GDM1 (cell line): ENCODE measurements around the gene MROH2B.

Source experiments
- DNase-seq: peaks from one replicate; lab custom pipeline; 2025; lab: John Stamatoyannopoulos, UW

MROH2B gene

DNA sequence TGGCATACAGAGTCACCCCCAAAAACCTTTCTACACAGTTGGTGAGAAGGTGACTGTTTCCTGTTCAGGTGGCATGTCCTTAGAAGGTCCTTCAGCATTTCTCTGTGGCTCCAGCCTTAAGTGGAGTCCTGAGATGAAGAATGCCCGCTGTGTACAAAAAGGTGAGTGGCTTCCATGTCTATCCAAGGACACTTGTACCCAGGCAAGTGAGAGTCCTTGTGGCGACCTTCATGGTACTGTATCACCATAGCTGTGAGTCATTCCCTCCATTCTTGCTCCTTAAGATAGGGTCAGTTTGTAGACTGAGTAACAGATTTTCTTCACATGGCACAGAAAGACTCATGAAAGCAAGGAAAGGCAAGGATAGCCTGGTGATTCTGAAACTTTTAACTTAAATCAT is 98.7 kb downstream of the MROH2B start:
- no peak for DNase-seq

DNA sequence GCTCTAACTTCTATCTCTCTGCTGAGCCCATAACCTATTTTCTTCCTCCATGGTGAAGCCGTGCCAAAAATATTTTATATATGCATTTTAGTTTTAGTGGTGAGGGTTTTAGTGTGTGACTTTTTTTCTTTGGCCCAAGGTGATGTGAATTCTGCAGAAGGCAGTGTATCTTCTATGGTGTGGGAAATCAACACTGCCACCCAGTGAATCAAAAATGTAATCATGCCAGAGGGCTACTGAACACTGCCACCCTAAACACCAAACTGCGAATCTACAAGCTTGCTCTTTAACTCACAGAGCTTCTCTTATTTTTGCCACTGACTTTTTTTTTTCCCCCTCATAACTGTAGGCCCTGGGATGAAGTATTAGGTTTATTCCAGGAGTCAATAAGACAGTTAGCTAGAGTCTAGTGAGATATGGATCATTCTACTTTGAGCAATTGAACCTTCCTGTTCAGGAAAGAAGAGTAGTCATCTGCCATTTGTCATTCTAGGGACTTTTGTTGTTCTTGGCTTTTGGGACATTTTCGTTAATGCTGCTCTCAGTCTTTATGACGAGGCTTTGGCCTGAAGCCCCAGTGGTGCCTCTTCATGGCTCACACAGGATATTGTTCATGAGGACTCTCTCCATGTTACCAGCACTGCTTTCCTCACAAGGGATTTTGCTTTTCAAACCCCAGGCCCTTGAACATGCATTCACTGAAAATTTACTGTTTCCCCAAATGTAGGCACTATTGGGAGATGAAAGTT is 108.8 kb downstream of the MROH2B start:
- DNase-seq, result no peak

DNA sequence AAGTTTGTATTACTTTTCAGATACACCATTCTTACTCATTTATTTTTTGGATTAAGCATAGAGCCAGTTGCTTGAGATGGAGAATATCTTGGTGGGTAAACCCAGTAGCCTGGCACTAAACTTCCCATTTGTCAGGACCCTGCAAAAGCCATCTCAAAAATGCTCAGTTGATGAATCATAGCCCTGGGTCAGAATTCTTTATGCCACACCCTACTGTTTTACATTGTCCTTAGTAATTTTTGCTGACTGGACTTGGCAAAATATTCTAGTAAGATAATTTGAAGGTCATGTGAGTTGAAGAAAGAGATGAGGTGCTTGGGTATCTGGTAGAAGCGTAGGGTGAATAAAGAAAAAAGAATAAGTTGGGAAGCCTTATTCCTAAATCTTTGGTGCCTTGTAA is 111.1 kb downstream of the MROH2B start:
- no peak for DNase-seq

DNA sequence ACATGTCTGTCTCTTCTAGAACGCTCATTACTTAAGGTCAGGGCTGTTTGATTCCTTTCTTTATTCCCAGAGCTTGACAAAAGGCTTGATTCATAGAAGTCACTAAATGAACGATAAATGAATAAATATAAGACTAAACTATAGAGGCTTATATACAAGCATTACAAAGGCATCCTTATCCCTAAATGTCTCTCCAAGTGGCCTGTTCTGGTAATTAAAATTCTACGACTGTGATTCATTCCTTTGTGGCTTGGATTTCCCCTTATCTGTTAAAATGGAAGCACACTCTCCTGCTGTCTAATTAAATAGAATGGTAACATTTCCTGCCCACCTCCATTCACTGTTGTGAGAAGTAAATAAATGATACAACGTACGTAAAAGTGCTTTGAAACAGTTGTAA is 112.3 kb downstream of the MROH2B start:
- no peak for DNase-seq

DNA sequence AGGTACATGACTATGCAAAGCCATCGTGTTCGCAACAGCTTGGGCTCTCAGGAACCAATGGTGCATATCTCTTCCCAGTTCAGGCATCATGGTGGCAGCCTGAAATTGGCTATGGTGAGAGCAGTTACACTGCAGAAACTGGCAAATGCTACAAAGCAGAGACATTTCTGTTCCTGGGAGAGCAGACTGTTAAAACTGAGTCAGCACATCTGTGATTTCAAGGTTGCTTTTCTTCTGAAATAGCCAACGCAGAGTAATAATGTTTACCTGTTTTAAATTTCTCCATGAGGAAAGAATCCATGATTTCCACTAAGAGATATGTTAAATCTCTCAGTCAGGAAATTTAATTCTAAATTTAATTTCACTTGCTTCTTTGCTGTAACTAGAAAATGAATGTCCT is 114.1 kb downstream of the MROH2B start:
- DNase-seq, result no peak

DNA sequence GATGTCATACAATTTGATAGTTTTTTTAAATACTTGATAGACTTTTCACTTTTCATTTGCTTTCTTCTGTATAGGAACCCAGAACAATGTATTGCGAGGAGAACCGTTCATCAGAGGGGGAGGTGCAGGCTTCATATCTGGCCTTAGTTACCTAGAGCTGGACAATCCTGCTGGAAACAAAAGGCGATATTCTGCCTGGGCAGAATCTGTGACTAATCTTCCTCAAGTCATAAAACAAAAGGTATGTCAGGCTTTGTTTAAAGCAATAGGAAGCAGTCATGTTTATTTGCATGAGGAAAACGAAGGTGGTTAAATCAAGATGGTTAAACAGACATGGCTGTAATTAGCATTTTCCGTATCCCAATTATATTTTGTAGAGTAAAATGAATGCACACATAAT is 115.8 kb downstream of the MROH2B start:
- no peak for DNase-seq
